Airway epithelial cell (primary cell): ENCODE measurements around the gene DBT. TPM values are rescaled to one million over a fixed set of nuclear protein-coding genes. Genes with fewer than 3 reads are reported as not detected.

Experiments used
- total RNA-seq: library from RNA; depleted of rRNA; stranded (reverse); fragments of >200 nt; gene quantifications from 2 replicates; pipeline ENCODE4 v1.2.3, GENCODE V29; 2015

Gene DBT
- 4.7 and 6.3 TPM in 2 replicates for total RNA-seq

GRCh38 chr1:100249537-100250257, at the start of gene DBT:
Gene DBT, minus strand, starts transcription at chr1:100249834. Its CDS starts 14 bp downstream, at chr1:100249820.

GRCh38 chr1:100265931-100266740, 16.5 kb upstream of the DBT start, which contains the start of gene RTCA:
Gene RTCA, plus strand, starts transcription at chr1:100266216. Its CDS starts 160 bp downstream, at chr1:100266376.

GRCh38 chr1:100178091-100178490, 71.5 kb downstream of the DBT start, which contains the start of gene LRRC39:
Gene LRRC39, minus strand, starts transcription at chr1:100178256. Its CDS starts 9,740 bp downstream, at chr1:100168516.

Other genes with a start within 250 kb of the DBT start
- 3.3 and 4.4 TPM in 2 replicates for gene SASS6, start 116.9 kb downstream of the DBT start, total RNA-seq
- 4.6 and 7.4 TPM in 2 replicates for gene TRMT13, start 116.7 kb downstream of the DBT start, total RNA-seq
- gene LRRC39, start 71.6 kb downstream of the DBT start, total RNA-seq = not detected in 2 replicates
- gene RTCA, start 16.4 kb upstream of the DBT start, total RNA-seq = 25.3 and 28.6 TPM in 2 replicates
- gene CDC14A, start 102.7 kb upstream of the DBT start, total RNA-seq = 2.8 and 3.4 TPM in 2 replicates